WTC11 (cell line): Measurements from ENCODE around the gene C16orf46. TPM values are rescaled to one million over a fixed set of nuclear protein-coding genes. Genes with fewer than 3 reads are reported as not detected.
A peak's percentile ranks its signal among the peaks of the same experiment; 100 is the strongest.

Experiments
- ATAC-seq: fragments of 200-7000 bp; cut with Tn5 transposase; 2 replicates; pipeline ENCODE4 v1.10.0; 2021; ENCODE audit warnings: mild to moderate bottlenecking, moderate library complexity
- CTCF ChIA-PET: fragments of 300-600 bp; sonication (Branson Sonifier 250); formaldehyde crosslinking; loops from one replicate; lab custom pipeline; 2021; ENCODE audit warnings: antibody characterized with exemption; lab: Charles Lee
- POLR2A ChIA-PET: fragments of 350-600 bp; sonication (Branson Sonifier 250); formaldehyde crosslinking; loops from one replicate; lab custom pipeline; 2021; ENCODE audit warnings: antibody characterized with exemption; lab: Charles Lee
- DNase-seq: peaks from one replicate; pipeline ENCODE4 v3.0.0; 2021; ENCODE audit warnings: low spot score
- H3K27ac Mint-ChIP-seq: 2 replicates; pipeline ENCODE4 v1.8.0; 2021; ENCODE audit warnings: mixed read lengths
- H3K27me3 Mint-ChIP-seq: 2 replicates; pipeline ENCODE4 v1.8.0; 2021; ENCODE audit warnings: low read depth, mild to moderate bottlenecking, moderate library complexity, mixed read lengths
- H3K36me3 Mint-ChIP-seq: 2 replicates; pipeline ENCODE4 v1.8.0; 2021; ENCODE audit warnings: mixed read lengths
- H3K4me1 Mint-ChIP-seq: 2 replicates; pipeline ENCODE4 v1.8.0; 2022; ENCODE audit warnings: mixed read lengths
- H3K4me3 Mint-ChIP-seq: 2 replicates; pipeline ENCODE4 v1.8.0; 2021; ENCODE audit warnings: mild to moderate bottlenecking, moderate library complexity, mixed read lengths
- H3K9me3 Mint-ChIP-seq: 2 replicates; pipeline ENCODE4 v1.8.0; 2021; ENCODE audit warnings: mixed read lengths
- CBFB ChIP-seq: sonication (generic); formaldehyde crosslinking; IDR thresholded peaks from 2 replicates; pipeline ENCODE4 v1.8.1; 2022; ENCODE audit warnings: mild to moderate bottlenecking, low read depth, missing genetic modification reagents
- CREB1 ChIP-seq: sonication (generic); formaldehyde crosslinking; IDR thresholded peaks from 2 replicates; pipeline ENCODE4 v1.8.0; 2023; ENCODE audit warnings: mild to moderate bottlenecking, missing genetic modification reagents
- ELF4 ChIP-seq: sonication (generic); formaldehyde crosslinking; IDR thresholded peaks from 2 replicates; pipeline ENCODE4 v1.8.1; 2022; ENCODE audit warnings: low read depth, mild to moderate bottlenecking, moderate library complexity, missing genetic modification reagents
- EMX1 ChIP-seq: fragments of 250-450 bp; sonication (Bioruptor Pico); IDR thresholded peaks from 2 replicates; pipeline ENCODE4 v1.8.0; 2021; ENCODE audit warnings: mild to moderate bottlenecking
- ETV6 ChIP-seq: sonication (generic); formaldehyde crosslinking; IDR thresholded peaks from 2 replicates; pipeline ENCODE4 v1.8.1; 2022; ENCODE audit warnings: mild to moderate bottlenecking, missing genetic modification reagents
- FOXP1 ChIP-seq: sonication (generic); formaldehyde crosslinking; IDR thresholded peaks from 2 replicates; pipeline ENCODE4 v1.8.0; 2022; ENCODE audit warnings: missing genetic modification reagents, mild to moderate bottlenecking, moderate library complexity, borderline replicate concordance
- GABPB1 ChIP-seq: sonication (generic); formaldehyde crosslinking; IDR thresholded peaks from 2 replicates; pipeline ENCODE4 v1.8.1; 2023; ENCODE audit warnings: mild to moderate bottlenecking, missing genetic modification reagents
- IRF2 ChIP-seq: sonication (generic); formaldehyde crosslinking; IDR thresholded peaks from 2 replicates; pipeline ENCODE4 v1.8.0; 2022; ENCODE audit warnings: low read depth, missing genetic modification reagents, borderline replicate concordance
- JUN ChIP-seq: sonication (generic); formaldehyde crosslinking; IDR thresholded peaks from 2 replicates; pipeline ENCODE4 v1.8.0; 2023; ENCODE audit warnings: mild to moderate bottlenecking, missing genetic modification reagents
- NR2C2 ChIP-seq: sonication (generic); formaldehyde crosslinking; IDR thresholded peaks from 2 replicates; pipeline ENCODE4 v1.8.0; 2022; ENCODE audit warnings: mild to moderate bottlenecking, missing genetic modification reagents
- OVOL2 ChIP-seq: fragments of 250-450 bp; sonication (Bioruptor Pico); IDR thresholded peaks from 2 replicates; pipeline ENCODE4 v1.9.0; 2021; ENCODE audit warnings: mild to moderate bottlenecking, borderline replicate concordance
- PRRX2 ChIP-seq: fragments of 250-450 bp; sonication (Bioruptor Pico); IDR thresholded peaks from 2 replicates; pipeline ENCODE4 v1.8.0; 2021; ENCODE audit warnings: mild to moderate bottlenecking
- RELA ChIP-seq: sonication (generic); formaldehyde crosslinking; IDR thresholded peaks from 2 replicates; pipeline ENCODE4 v1.8.1; 2022; ENCODE audit warnings: missing genetic modification reagents, mild to moderate bottlenecking, borderline replicate concordance
- RORB ChIP-seq: fragments of 250-450 bp; sonication (Bioruptor Pico); IDR thresholded peaks from 2 replicates; pipeline ENCODE4 v1.9.0; 2021; ENCODE audit warnings: mild to moderate bottlenecking
- SMAD4 ChIP-seq: sonication (generic); formaldehyde crosslinking; IDR thresholded peaks from 2 replicates; pipeline ENCODE4 v1.8.0; 2022; ENCODE audit warnings: mild to moderate bottlenecking, missing genetic modification reagents
- SP1 ChIP-seq: sonication (generic); formaldehyde crosslinking; conservative IDR thresholded peaks from 2 replicates; pipeline ENCODE4 v1.8.1; 2022; ENCODE audit warnings: missing genetic modification reagents
- TEAD4 ChIP-seq: sonication (generic); formaldehyde crosslinking; IDR thresholded peaks from 2 replicates; pipeline ENCODE4 v1.8.0; 2022; ENCODE audit warnings: mild to moderate bottlenecking, missing genetic modification reagents
- TP53 ChIP-seq: sonication (generic); formaldehyde crosslinking; IDR thresholded peaks from 2 replicates; pipeline ENCODE4 v1.8.1; 2023; ENCODE audit warnings: mild to moderate bottlenecking, missing genetic modification reagents
- total RNA-seq: library from RNA; stranded (reverse); gene quantifications from 3 replicates; pipeline ENCODE4 v1.2.3, GENCODE V29; 2021
- TF ChIP-seq, protein P1 (sequence below): fragments of 250-450 bp; sonication (Bioruptor Pico); IDR thresholded peaks from 2 replicates; pipeline ENCODE4 v1.9.0; 2021; ENCODE audit warnings: mild to moderate bottlenecking
- TF ChIP-seq, protein P2 (sequence below): sonication (generic); formaldehyde crosslinking; conservative IDR thresholded peaks from 2 replicates; pipeline ENCODE4 v1.8.1; 2022; ENCODE audit warnings: mild to moderate bottlenecking, missing genetic modification reagents
- TF ChIP-seq, protein P3 (sequence below): fragments of 250-450 bp; sonication (Bioruptor Pico); IDR thresholded peaks from 2 replicates; pipeline ENCODE4 v1.9.0; 2021; ENCODE audit warnings: moderate library complexity, mild to moderate bottlenecking, inconsistent platforms, borderline replicate concordance
- TF ChIP-seq, protein P4 (sequence below): sonication (generic); formaldehyde crosslinking; IDR thresholded peaks from 2 replicates; pipeline ENCODE4 v1.8.1; 2022; ENCODE audit warnings: low read depth, mild to moderate bottlenecking, moderate library complexity, missing genetic modification reagents, borderline replicate concordance
- TF ChIP-seq, protein P5 (sequence below): sonication (generic); formaldehyde crosslinking; IDR thresholded peaks from 2 replicates; pipeline ENCODE4 v1.8.0; 2022; ENCODE audit warnings: mild to moderate bottlenecking, missing genetic modification reagents
- TF ChIP-seq, protein P6 (sequence below): fragments of 200-600 bp; IDR thresholded peaks from 2 replicates; pipeline ENCODE4 v1.8.0; 2022; ENCODE audit warnings: antibody characterized with exemption
- TF ChIP-seq, protein P7 (sequence below): sonication (generic); formaldehyde crosslinking; IDR thresholded peaks from 2 replicates; pipeline ENCODE4 v1.8.1; 2023; ENCODE audit warnings: mild to moderate bottlenecking, missing genetic modification reagents

C16orf46 gene
- total RNA-seq, 1 experiment from 2014 or later = 1.2 TPM

DNA sequence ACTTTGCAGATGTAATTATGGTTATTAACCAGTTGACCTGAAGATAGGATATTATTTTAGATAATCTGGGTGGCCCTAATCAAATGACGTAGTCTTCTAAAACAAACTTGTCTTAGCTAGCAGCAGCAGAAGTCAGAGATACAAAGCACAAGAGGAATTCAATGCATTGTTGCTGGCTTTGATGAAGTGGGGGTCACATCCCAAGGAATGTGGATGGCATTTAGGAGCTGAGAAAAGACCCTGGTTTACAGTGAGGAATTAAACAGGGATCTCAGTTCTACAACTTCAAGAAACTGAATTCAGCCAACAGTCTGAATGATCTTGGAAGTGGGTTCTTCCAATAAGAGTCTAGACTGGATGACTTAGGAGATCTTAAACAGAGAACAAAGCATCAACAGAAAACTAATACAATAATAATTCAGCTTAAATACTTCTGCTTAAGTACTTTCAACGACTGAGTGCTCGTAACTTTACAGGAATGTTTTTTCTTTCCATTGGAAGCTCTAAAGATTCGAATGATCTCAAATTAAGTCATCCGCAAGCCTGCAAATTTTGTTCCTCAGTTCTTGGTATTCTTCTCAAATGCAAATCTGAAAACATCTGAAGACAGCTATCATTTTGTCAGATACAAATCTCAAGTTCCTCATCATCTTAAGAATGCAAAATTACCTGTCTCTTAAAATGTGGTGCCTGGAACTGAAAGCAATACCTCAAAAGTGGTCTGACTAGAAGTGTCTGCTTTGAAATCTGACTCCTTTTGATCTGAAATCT is 3.3 kb downstream of the C16orf46 start:
- no peaks in the 10 kb centered on the region; the same call in 1 of the 2 replicates for H3K27me3 Mint-ChIP-seq
- ATAC-seq = no peak
- POLR2A ChIA-PET = interaction anchor here (1.0 to 1.3 kb wide), 2 partner anchors 67 to 68 kb away, joined by 3 read pairs; partner anchors contain the start of genes CENPN and CMC2
- H3K27ac Mint-ChIP-seq = peak overlapping the region; percentile 41; the same call in 1 of the 2 replicates
- H3K4me1 Mint-ChIP-seq = peaks cover 20% of the 10 kb centered on the region
- no peak for DNase-seq
- no peaks in the 10 kb centered on the region for H3K36me3 Mint-ChIP-seq
- TF ChIP-seq CBFB = no peak
- TF ChIP-seq NR2C2 (CRISPR knock-in tag) = no peak
- TF ChIP-seq CREB1 = no peak
- TF ChIP-seq SP1 (CRISPR knock-in tag) = no peak
- TF ChIP-seq, protein P1, sequence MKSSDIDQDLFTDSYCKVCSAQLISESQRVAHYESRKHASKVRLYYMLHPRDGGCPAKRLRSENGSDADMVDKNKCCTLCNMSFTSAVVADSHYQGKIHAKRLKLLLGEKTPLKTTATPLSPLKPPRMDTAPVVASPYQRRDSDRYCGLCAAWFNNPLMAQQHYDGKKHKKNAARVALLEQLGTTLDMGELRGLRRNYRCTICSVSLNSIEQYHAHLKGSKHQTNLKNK (CRISPR knock-in tag) = no peak
- no peak for TF ChIP-seq ELF4
- TF ChIP-seq FOXP1 (CRISPR knock-in tag) = no peak
- TF ChIP-seq EMX1 (CRISPR knock-in tag) = no peak
- no peak for TF ChIP-seq JUN
- TF ChIP-seq, protein P2, sequence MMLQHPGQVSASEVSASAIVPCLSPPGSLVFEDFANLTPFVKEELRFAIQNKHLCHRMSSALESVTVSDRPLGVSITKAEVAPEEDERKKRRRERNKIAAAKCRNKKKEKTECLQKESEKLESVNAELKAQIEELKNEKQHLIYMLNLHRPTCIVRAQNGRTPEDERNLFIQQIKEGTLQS (CRISPR knock-in tag) = no peak
- CTCF ChIA-PET = interaction anchor here (0.8 to 7.9 kb wide), 3 partner anchors 39 to 150 kb away, joined by 3 to 68 read pairs (median 3); partner anchors contain the start of gene ATMIN
- no peaks in the 10 kb centered on the region for H3K9me3 Mint-ChIP-seq
- H3K4me3 Mint-ChIP-seq = no peak overlapping the region

DNA sequence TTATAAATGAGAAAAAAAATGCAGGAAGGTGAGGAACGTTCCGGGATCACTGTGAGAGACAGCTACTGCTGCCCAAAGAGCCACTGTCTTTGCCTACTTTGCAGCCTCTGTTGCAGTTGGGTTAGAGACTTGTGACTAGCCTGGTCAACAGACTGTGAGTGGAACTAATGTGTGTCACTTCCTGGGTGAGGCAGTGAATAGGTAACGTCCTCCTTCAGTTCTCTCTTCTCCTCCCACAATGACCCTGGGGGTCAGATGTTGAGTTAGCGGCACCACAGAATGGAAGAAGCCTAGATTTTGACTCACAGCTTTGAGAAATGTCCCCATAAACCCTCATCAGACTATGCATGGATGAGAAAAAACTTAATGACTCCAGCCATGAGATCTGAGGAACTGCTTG is 5.2 kb downstream of the C16orf46 start:
- Mint-ChIP-seq H3K27me3 (no peaks in the 10 kb centered on the region; the same call in 1 of the 2 replicates), H3K4me3 (no peak overlapping the region), H3K27ac (0 out of 2 replicates have a peak overlapping the region, but pooled peaks have one; percentile 3), H3K9me3 (no peaks in the 10 kb centered on the region), H3K4me1 (peaks cover 17% of the 10 kb centered on the region), H3K36me3 (no peaks in the 10 kb centered on the region)
- CTCF ChIA-PET = no interaction called here
- TF ChIP-seq, protein P3, sequence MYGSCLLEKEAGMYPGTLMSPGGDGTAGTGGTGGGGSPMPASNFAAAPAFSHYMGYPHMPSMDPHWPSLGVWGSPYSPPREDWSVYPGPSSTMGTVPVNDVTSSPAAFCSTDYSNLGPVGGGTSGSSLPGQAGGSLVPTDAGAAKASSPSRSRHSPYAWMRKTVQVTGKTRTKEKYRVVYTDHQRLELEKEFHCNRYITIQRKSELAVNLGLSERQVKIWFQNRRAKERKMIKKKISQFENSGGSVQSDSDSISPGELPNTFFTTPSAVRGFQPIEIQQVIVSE (CRISPR knock-in tag) = no peak
- no peak for TF ChIP-seq RORB (CRISPR knock-in tag)
- POLR2A ChIA-PET = no interaction called here
- ATAC-seq = no peak
- no peak for DNase-seq

DNA sequence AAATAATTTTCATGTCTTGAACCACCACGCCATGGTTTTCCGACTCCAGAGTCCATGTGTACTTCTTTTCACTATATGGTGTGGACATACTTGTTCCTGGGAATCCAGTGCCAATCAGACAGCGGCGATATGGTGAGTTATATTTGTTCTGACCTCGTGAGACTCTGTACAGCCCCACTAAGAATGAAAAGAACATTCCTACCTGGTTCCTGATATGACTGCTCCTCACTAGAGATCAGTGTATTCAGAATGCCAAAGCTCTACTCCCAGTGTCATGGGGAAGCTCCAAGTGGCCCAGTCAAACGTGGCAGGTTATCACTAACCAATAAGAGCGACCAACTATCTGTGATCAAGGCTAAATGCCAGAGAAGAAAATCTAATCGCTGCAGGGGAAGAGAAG is 6.1 kb downstream of the C16orf46 start:
- H3K4me3 Mint-ChIP-seq = no peak overlapping the region
- POLR2A ChIA-PET = no interaction called here
- CTCF ChIA-PET = no interaction called here
- no peaks in the 10 kb centered on the region; the same call in 1 of the 2 replicates for H3K27me3 Mint-ChIP-seq
- no peaks in the 10 kb centered on the region for H3K9me3 Mint-ChIP-seq
- H3K27ac Mint-ChIP-seq = no peak overlapping the region
- peaks cover 20% of the 10 kb centered on the region for H3K4me1 Mint-ChIP-seq
- DNase-seq (no peak), ATAC-seq (no peak)
- H3K36me3 Mint-ChIP-seq = no peaks in the 10 kb centered on the region
- TF ChIP-seq, protein P4, sequence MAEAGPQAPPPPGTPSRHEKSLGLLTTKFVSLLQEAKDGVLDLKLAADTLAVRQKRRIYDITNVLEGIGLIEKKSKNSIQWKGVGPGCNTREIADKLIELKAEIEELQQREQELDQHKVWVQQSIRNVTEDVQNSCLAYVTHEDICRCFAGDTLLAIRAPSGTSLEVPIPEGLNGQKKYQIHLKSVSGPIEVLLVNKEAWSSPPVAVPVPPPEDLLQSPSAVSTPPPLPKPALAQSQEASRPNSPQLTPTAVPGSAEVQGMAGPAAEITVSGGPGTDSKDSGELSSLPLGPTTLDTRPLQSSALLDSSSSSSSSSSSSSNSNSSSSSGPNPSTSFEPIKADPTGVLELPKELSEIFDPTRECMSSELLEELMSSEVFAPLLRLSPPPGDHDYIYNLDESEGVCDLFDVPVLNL (CRISPR knock-in tag) = no peak
- TF ChIP-seq, protein P5, sequence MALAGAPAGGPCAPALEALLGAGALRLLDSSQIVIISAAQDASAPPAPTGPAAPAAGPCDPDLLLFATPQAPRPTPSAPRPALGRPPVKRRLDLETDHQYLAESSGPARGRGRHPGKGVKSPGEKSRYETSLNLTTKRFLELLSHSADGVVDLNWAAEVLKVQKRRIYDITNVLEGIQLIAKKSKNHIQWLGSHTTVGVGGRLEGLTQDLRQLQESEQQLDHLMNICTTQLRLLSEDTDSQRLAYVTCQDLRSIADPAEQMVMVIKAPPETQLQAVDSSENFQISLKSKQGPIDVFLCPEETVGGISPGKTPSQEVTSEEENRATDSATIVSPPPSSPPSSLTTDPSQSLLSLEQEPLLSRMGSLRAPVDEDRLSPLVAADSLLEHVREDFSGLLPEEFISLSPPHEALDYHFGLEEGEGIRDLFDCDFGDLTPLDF (CRISPR knock-in tag) = no peak
- TF ChIP-seq ETV6 (CRISPR knock-in tag) (no peak), GABPB1 (CRISPR knock-in tag) (no peak), RORB (CRISPR knock-in tag) (no peak), PRRX2 (CRISPR knock-in tag) (no peak), OVOL2 (CRISPR knock-in tag) (no peak), IRF2 (CRISPR knock-in tag) (no peak), SMAD4 (CRISPR knock-in tag) (no peak), RELA (no peak), TEAD4 (CRISPR knock-in tag) (no peak), TP53 (CRISPR knock-in tag) (no peak)
- TF ChIP-seq, protein P6, sequence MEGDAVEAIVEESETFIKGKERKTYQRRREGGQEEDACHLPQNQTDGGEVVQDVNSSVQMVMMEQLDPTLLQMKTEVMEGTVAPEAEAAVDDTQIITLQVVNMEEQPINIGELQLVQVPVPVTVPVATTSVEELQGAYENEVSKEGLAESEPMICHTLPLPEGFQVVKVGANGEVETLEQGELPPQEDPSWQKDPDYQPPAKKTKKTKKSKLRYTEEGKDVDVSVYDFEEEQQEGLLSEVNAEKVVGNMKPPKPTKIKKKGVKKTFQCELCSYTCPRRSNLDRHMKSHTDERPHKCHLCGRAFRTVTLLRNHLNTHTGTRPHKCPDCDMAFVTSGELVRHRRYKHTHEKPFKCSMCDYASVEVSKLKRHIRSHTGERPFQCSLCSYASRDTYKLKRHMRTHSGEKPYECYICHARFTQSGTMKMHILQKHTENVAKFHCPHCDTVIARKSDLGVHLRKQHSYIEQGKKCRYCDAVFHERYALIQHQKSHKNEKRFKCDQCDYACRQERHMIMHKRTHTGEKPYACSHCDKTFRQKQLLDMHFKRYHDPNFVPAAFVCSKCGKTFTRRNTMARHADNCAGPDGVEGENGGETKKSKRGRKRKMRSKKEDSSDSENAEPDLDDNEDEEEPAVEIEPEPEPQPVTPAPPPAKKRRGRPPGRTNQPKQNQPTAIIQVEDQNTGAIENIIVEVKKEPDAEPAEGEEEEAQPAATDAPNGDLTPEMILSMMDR = no peak
- TF ChIP-seq, protein P7, sequence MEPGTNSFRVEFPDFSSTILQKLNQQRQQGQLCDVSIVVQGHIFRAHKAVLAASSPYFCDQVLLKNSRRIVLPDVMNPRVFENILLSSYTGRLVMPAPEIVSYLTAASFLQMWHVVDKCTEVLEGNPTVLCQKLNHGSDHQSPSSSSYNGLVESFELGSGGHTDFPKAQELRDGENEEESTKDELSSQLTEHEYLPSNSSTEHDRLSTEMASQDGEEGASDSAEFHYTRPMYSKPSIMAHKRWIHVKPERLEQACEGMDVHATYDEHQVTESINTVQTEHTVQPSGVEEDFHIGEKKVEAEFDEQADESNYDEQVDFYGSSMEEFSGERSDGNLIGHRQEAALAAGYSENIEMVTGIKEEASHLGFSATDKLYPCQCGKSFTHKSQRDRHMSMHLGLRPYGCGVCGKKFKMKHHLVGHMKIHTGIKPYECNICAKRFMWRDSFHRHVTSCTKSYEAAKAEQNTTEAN (CRISPR knock-in tag) = no peak
